Fibroblast of skin of right quadriceps (primary cell): ENCODE data around the gene PPFIA1.
A peak's percentile ranks its signal among the peaks of the same experiment; 100 is the strongest.
"Not testable (repeated sequence)": the region's sequence is repeated elsewhere in the genome, so short reads cannot be mapped to it uniquely, and the experiment has no call there.

Experiments
- DNase-seq: peaks from one replicate; pipeline ENCODE4 v3.0.0-alpha.2; 2013

The PPFIA1 gene

DNA sequence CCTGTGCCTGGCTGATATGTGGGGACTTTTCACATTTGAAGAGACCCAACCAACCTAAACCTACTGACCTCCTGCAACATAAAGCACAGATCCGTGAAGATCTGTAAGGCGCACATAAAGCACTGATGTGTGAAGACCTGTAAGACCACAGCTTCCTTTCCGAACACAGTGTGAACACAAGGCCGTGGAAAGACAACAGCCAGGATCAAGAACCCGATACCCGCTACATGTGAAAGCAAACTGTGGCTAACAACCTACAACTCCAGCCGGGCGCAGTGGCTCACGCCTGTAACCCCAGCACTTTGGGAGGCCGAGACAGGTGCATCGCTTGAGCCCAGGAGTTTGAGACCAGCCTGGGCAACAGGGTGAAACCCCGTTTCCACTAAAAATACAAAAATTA is 17.6 kb upstream of the PPFIA1 start:
- DNase-seq: no peak

DNA sequence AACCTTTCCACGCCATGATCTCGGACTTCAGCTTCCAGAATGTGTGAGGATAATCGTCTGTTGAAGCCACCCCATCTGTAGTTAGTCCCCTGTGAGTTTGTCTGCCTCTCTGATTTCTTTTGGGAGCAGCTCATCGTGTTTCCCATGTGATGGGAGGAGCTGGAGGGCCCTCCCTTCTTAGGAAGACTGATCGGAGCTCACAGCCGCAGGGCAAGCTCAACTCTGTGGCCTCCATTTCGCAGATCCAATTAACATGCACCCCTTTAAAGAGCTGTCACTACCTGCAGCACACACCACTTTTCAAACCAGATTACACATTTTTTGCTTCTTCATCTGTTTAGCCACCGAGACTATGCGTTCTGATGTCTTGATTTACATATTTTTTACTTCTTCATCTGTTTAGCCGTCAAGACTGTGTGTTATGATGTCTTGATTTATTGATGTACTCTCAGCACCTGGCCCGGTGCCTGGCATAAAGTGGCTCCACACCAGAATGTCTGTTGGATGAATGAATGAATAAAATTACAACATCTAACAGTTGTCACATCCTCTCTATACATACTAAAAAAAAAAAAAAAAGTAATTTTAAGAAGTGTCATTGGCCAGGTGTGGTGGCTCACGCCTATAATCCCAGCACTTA is 14.9 kb upstream of the PPFIA1 start:
- DNase-seq: no peak

- DNase-seq: not testable (repeated sequence)
Measured at GRCh38 chr11:70259077-70259476, 11.4 kb upstream of the PPFIA1 start.

GRCh38 chr11:70262951-70263350 is 7.5 kb upstream of the PPFIA1 start:
- no peak for DNase-seq

GRCh38 chr11:70263363-70263762 is 7.1 kb upstream of the PPFIA1 start:
- no peak for DNase-seq

DNA sequence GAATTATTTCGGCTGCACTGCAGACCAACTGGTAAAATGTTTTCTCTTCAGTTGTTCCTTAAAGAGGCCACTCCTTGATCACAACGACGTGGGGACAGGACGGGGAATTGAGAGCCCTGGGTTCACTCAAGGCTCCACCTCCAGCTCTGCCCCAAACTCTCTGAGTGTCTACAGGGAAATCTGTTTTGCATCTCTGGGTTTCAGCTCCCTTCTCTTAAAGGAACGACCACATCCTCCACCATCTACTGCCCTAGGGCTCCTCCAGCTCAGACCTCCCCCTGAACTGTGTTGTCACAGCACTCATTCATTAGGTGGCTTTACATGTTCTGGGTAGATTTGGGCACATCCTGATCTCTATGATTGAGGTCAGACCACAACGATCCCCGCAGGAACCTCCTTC is 5.1 kb upstream of the PPFIA1 start:
- DNase-seq: no peak

- DNase-seq: no peak
Measured at GRCh38 chr11:70267405-70267950, 3.0 kb upstream of the PPFIA1 start.

DNA sequence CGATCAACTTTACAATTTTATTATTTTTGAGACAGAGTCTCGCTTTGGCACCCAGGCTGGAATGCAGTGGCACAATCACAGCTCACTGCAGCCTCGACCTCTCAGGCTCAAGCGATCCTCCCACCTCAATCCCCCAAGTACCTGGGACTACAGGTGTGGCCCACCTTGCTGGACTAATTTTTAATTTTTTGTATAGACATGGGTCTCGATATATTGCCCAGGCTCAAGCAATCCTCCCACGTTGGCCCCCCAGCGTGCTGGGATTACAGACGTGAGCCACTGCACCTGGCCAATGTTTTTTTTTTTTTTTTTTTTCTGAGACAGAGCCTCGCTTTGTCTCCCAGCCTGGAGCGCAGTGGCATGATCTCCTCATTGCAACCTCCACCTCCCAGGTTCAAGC is 2.0 kb upstream of the PPFIA1 start:
- no peak for DNase-seq

DNA sequence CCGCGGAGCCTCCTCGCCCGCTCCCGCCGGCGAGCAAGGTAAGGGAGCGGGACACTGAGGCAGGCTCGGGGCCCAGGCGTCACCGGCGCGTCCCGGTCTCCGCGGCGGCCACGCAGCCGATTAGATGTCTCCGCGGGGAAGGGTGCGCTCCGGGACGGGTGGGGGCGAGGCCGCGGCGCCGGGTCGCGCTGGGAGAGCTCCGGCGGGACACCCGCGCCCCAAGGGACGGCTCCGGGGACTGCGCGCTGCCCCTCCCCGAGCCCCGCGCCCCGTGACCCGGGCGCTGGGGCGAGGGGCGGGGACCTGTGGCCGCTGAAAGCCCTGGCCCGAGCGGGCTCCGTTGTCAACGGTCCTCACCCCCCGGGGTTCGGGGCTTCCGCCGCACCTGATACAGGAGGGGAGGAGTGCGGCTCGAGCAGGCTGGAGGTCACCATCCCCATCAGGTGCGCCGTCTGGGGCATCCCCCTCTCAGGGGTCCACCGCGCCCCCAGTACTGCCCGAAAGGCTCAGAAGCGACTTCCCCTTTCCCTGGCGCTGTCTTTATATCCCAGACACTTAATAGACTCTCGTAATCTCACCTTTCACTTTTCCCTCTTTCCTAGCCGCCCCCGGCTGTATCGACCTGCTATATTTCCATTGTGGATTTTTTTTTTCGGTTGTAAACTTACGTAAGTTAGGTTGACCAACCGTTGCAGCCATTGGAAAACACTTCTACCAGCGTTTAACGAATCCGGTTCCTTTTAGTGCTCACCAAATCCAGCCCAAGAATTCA is 573 bp downstream of the PPFIA1 start:
- peak; percentile 49 for DNase-seq

- no peak for DNase-seq
Measured at GRCh38 chr11:70271649-70271953, 1.1 kb downstream of the PPFIA1 start.

DNA sequence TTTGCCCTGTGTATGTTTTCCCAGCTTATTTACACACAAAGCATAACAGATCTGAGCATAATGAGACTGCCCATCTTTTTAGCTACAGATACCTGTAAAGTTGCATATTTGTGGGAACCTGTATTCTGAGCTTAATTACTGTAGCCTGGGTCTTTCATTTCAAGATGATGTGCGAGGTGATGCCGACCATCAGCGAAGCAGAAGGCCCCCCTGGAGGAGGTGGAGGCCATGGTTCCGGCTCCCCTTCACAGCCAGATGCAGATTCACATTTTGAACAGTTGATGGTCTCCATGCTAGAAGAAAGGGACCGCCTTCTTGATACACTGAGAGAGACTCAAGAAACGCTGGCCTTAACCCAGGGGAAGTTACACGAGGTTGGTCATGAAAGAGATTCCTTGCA is 1.5 kb downstream of the PPFIA1 start:
- DNase-seq: no peak

- DNase-seq: no peak
Measured at GRCh38 chr11:70278994-70279393, 8.5 kb downstream of the PPFIA1 start.

GRCh38 chr11:70281156-70281609 is 10.7 kb downstream of the PPFIA1 start:
- no peak for DNase-seq

- DNase-seq: no peak
Measured at GRCh38 chr11:70282012-70282411, 11.5 kb downstream of the PPFIA1 start.

GRCh38 chr11:70288721-70289120 is 18.2 kb downstream of the PPFIA1 start:
- DNase-seq: no peak

DNA sequence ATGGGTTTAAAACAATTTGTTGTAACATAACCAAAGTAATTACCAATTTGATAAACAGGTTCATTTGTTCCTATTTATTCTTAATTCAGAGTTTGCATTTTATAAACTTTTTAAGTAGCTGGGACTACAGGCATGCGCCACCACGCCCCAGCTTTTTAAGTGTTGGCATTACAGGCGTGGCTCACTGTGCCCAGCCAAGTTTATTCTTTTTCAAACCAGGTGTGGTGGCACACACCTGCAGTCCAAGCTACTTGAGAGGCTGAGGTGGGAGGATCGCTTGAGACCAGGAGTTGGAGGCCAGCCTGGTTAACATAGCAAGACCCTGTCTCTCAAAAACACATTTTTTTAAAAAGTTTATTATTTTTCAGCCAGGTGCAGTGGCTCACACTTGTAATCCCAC is 19.1 kb downstream of the PPFIA1 start:
- no peak for DNase-seq

DNA sequence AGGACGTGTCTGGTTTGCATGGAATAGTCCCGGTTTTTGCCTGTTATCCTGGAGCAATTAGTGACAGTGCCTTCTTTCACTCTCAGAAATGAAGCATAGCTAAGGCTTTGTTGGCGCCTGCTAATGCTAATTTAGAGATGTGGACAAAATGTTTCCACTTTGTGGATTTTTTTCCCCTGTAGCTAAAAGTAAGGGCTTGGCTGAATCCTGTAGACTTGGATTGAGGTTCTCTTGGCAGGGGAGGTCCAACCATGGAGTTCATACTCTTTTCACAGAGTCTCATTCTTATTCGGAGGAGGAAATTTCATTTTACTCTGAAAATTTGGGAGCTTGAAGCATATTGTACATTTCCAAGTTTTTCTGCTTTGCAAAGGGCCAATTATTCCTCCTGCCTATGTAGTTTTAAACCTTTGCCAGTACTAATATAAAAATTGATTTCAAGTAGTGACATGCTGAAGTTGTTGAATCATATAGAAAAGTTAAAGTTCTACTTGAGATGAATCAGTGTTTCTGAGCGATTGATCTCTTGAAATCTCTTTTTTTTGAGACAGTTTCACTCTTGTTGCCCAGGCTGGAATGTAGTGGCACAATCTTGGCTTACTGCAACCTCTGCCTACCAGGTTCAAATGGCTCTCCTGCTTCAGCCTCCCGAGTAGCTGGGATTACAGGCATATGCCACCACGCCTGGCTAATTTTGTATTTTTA is 20.0 kb downstream of the PPFIA1 start:
- no peak for DNase-seq

- no peak for DNase-seq
Measured at GRCh38 chr11:70292166-70292565, 21.7 kb downstream of the PPFIA1 start.

DNA sequence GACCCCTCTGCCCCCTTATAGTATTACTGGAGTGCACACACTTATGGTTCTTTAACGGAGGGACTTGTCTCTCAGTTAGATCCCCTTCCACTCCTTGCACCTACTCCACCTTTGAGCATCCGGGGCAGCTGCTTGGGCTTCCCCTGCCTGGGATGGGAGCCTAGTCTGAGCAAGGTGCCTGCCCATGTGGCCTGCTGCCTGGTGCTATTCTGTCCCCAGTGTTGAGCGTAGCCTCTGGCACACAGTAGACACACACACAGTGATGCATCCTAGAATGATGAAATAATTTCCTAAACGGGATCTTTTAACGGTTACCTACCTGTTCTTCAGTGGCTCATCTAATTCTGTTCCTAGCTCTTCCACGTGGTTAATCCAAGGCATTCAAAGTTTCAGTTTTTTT is 22.4 kb downstream of the PPFIA1 start:
- no peak for DNase-seq

GRCh38 chr11:70295166-70295565 is 24.7 kb downstream of the PPFIA1 start:
- not testable (repeated sequence) for DNase-seq

GRCh38 chr11:70296681-70297080 is 26.2 kb downstream of the PPFIA1 start:
- DNase-seq: peak; percentile 35

DNA sequence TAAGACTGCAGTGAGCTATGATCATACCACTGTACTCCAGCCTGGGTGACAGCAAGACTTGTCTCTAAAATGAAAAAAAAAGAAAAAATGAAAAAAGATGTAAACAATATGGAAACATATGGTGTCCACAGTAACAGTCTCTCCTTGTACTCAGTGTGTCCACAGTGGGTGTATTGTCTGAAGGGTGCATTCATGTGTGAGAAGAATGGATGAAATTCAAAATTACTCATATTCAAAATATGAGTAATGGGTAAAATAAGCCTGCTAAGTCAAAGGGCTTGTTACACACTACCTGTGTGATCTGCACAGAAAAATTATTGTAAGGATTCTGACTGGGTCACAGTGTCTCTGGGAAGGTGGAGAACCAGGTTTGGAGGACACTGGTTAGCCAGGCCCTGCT is 26.9 kb downstream of the PPFIA1 start:
- DNase-seq: peak; percentile 25

- DNase-seq: peak; percentile 37
Measured at GRCh38 chr11:70298243-70298915, 27.9 kb downstream of the PPFIA1 start.
